H9 (cell line): Measurements from ENCODE around the gene CHCHD3. TPM values are rescaled to one million over a fixed set of nuclear protein-coding genes. Genes with fewer than 3 reads are reported as not detected.

Experiments
- DNase-seq: peaks from one replicate; pipeline ENCODE4 v3.0.0-alpha.2; 2017
- H2AFZ ChIP-seq: one replicate; pipeline ENCODE4 v1.6.1; 2013; ENCODE audit warnings: mild to moderate bottlenecking, low read length, control low read depth, moderate library complexity
- H2AK5ac ChIP-seq: 2 replicates; pipeline ENCODE4 v1.6.1; 2013; ENCODE audit warnings: low read length, control low read depth, mixed read lengths; ENCODE audit not compliant: insufficient read length
- H2BK120ac ChIP-seq: one replicate; pipeline ENCODE4 v1.6.1; 2013; ENCODE audit warnings: low read depth, mild to moderate bottlenecking, low read length, control low read depth, inconsistent platforms; ENCODE audit not compliant: poor library complexity, severe bottlenecking
- H2BK12ac ChIP-seq: 2 replicates; pipeline ENCODE4 v1.6.1; 2013; ENCODE audit warnings: low read length, control low read depth, mixed read lengths, low read depth; ENCODE audit not compliant: insufficient read length
- H2BK15ac ChIP-seq: 2 replicates; pipeline ENCODE4 v1.6.1; 2013; ENCODE audit warnings: low read depth, low read length, control low read depth
- H2BK20ac ChIP-seq: one replicate; pipeline ENCODE4 v1.6.1; 2013; ENCODE audit warnings: low read depth, mild to moderate bottlenecking, low read length, control low read depth, inconsistent platforms; ENCODE audit not compliant: poor library complexity, severe bottlenecking
- H2BK5ac ChIP-seq: 2 replicates; pipeline ENCODE4 v1.6.1; 2013; ENCODE audit warnings: low read length, control low read depth, mixed read lengths; ENCODE audit not compliant: insufficient read length
- H3K14ac ChIP-seq: 2 replicates; pipeline ENCODE4 v1.6.1; 2013; ENCODE audit warnings: low read length, control low read depth; ENCODE audit not compliant: insufficient read depth
- H3K18ac ChIP-seq: 2 replicates; pipeline ENCODE4 v1.6.1; 2013; ENCODE audit warnings: low read depth, mild to moderate bottlenecking, mixed read lengths, low read length, control low read depth; ENCODE audit not compliant: insufficient read length
- H3K23ac ChIP-seq: 2 replicates; pipeline ENCODE4 v1.6.1; 2013; ENCODE audit warnings: low read length, control low read depth, mixed read lengths, low read depth; ENCODE audit not compliant: insufficient read length
- H3K23me2 ChIP-seq: 2 replicates; pipeline ENCODE4 v1.6.1; 2013; ENCODE audit warnings: low read depth, mild to moderate bottlenecking, mixed read lengths, low read length, control low read depth; ENCODE audit not compliant: insufficient read length, poor library complexity, severe bottlenecking
- H3K27ac ChIP-seq: 2 replicates; pipeline ENCODE4 v1.5.1; 2013; ENCODE audit warnings: low read length, control low read depth, mixed read lengths, low read depth; ENCODE audit not compliant: insufficient read length
- H3K27me3 ChIP-seq: 2 replicates; pipeline ENCODE4 v1.6.1; 2013; ENCODE audit warnings: low read length, control low read depth, inconsistent platforms; ENCODE audit not compliant: insufficient read depth
- H3K4ac ChIP-seq: 2 replicates; pipeline ENCODE4 v1.6.1; 2013; ENCODE audit warnings: low read depth, mild to moderate bottlenecking, control low read depth, inconsistent platforms, low read length, moderate library complexity
- H3K4me1 ChIP-seq: 2 replicates; pipeline ENCODE4 v1.6.1; 2013; ENCODE audit warnings: low read length, control low read depth, inconsistent platforms; ENCODE audit not compliant: insufficient read depth
- H3K4me2 ChIP-seq: 2 replicates; pipeline ENCODE4 v1.6.1; 2013; ENCODE audit warnings: low read length, control low read depth, mixed read lengths; ENCODE audit not compliant: insufficient read length, insufficient read depth
- H3K56ac ChIP-seq: 2 replicates; pipeline ENCODE4 v1.6.1; 2013; ENCODE audit warnings: low read depth, mild to moderate bottlenecking, mixed read lengths, low read length, control low read depth; ENCODE audit not compliant: insufficient read length
- H3K79me1 ChIP-seq: 2 replicates; pipeline ENCODE4 v1.6.1; 2013; ENCODE audit warnings: low read depth, mild to moderate bottlenecking, moderate library complexity, low read length, control low read depth, inconsistent platforms; ENCODE audit not compliant: insufficient read depth, poor library complexity, severe bottlenecking
- H3K79me2 ChIP-seq: 2 replicates; pipeline ENCODE4 v1.6.1; 2013; ENCODE audit warnings: low read length, control low read depth, inconsistent platforms; ENCODE audit not compliant: insufficient read depth
- H3K9ac ChIP-seq: 2 replicates; pipeline ENCODE4 v1.6.1; 2013; ENCODE audit warnings: low read length, control low read depth, mixed read lengths; ENCODE audit not compliant: insufficient read length; ENCODE audit errors: extremely low read depth
- H3K9me3 ChIP-seq: one replicate; pipeline ENCODE4 v1.6.1; 2013; ENCODE audit warnings: low read depth, low read length, inconsistent platforms; ENCODE audit not compliant: control insufficient read depth
- H3T11ph ChIP-seq: one replicate; pipeline ENCODE4 v1.6.1; 2013; ENCODE audit warnings: mild to moderate bottlenecking, low read length, control low read depth, inconsistent platforms
- H4K20me1 ChIP-seq: one replicate; pipeline ENCODE4 v1.6.1; 2013; ENCODE audit not compliant: control insufficient read depth, insufficient read length, insufficient read depth
- H4K5ac ChIP-seq: 2 replicates; pipeline ENCODE4 v1.6.1; 2013; ENCODE audit warnings: low read depth, mild to moderate bottlenecking, mixed read lengths, low read length, control low read depth; ENCODE audit not compliant: insufficient read length
- H4K8ac ChIP-seq: replicated peaks from 2 replicates; pipeline ENCODE4 v1.6.1; 2013; ENCODE audit warnings: low read length, control low read depth, mixed read lengths, low read depth; ENCODE audit not compliant: insufficient read length
- H4K91ac ChIP-seq: 2 replicates; pipeline ENCODE4 v1.6.1; 2013; ENCODE audit warnings: low read depth, mild to moderate bottlenecking, moderate library complexity, mixed read lengths, low read length, control low read depth; ENCODE audit not compliant: insufficient read length
- H3K27ac Mint-ChIP-seq, 3 experiments: 2 replicates in 2 of 3; 3 replicates in 1 of 3; pipeline ENCODE4 v1.8.0; 2020 to 2021; ENCODE audit warnings: mixed read lengths in 3 of 3, mild to moderate bottlenecking in 1 of 3, moderate library complexity in 1 of 3
- H3K27me3 Mint-ChIP-seq: 2 replicates; pipeline ENCODE4 v1.8.0; 2021; ENCODE audit warnings: low read depth, mild to moderate bottlenecking, moderate library complexity, mixed read lengths
- H3K36me3 Mint-ChIP-seq, 3 experiments: 2 replicates in 2 of 3; 3 replicates in 1 of 3; pipeline ENCODE4 v1.8.0; 2020 to 2021; ENCODE audit warnings: low read depth in 3 of 3, mixed read lengths in 3 of 3; ENCODE audit not compliant: insufficient read depth in 1 of 3
- H3K4me1 Mint-ChIP-seq, 2 experiments: 2 replicates each; pipeline ENCODE4 v1.8.0; 2020; ENCODE audit warnings: mixed read lengths in 2 of 2
- H3K4me3 Mint-ChIP-seq, 2 experiments: 2 replicates in 1 of 2; 3 replicates in 1 of 2; pipeline ENCODE4 v1.8.0; 2020 to 2021; ENCODE audit warnings: mild to moderate bottlenecking in 2 of 2, mixed read lengths in 2 of 2, moderate library complexity in 1 of 2
- H3K9me3 Mint-ChIP-seq, 2 experiments: 2 replicates in 1 of 2; 3 replicates in 1 of 2; pipeline ENCODE4 v1.8.0; 2020; ENCODE audit warnings: mild to moderate bottlenecking in 2 of 2, mixed read lengths in 2 of 2, moderate library complexity in 1 of 2
- WGBS: extraction: QIAGEN DNeasy Blood & Tissue Kit; methylation state at CpG from one replicate; pipeline ENCODE4 v1.1.7; 2013; ENCODE audit warnings: missing lambda C conversion rate, low lambda C conversion rate, mixed read lengths; ENCODE audit not compliant: insufficient read length; ENCODE audit errors: extremely low coverage; 5-methylcytosine and 5-hydroxymethylcytosine counted together
- total RNA-seq: library from RNA; stranded (reverse); gene quantifications from 2 replicates; pipeline ENCODE4 v1.2.1, GENCODE V29; 2021
- TF ChIP-seq, protein P1 (sequence below): fragments of 200-600 bp; sonication (generic); conservative IDR thresholded peaks from 3 replicates; pipeline ENCODE4 v1.8.0; 2021; ENCODE audit warnings: antibody characterized with exemption, mild to moderate bottlenecking

Gene CHCHD3
- total RNA-seq, 1 experiment from 2014 or later: 104 TPM

DNA sequence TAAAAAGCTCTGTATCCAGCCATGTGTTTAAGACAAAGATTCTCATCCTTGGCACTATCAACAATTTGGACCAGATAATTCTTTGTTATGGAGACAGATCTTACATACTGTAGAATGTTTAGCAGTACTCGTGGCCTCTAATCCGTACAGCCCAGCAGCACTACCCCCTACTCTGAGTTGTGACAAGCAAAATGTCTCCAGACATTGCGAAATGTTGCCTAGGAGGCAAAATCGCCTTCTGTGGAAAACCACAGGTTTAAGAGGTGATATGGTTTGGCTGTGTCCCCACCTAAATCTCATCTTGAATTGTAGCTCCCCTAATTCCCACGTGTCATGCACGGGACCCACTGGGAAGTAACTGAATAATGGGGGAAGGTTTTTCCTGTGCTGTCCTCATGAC, 186.7 kb downstream of the CHCHD3 start:
- Mint-ChIP-seq H3K27me3 (no peaks in the 10 kb centered on the region), H3K4me3 (no peak overlapping the region), H3K9me3 (peaks cover 22 to 24% of the 10 kb centered on the region in 2 experiments), H3K4me1 (no peaks in the 10 kb centered on the region), H3K36me3 (peaks cover 36 to 38% (median 37%) of the 10 kb centered on the region in 3 experiments), H3K27ac (peak overlapping the region in 1 of 3 experiments; percentile 22; a peak in 1 of 7 replicates)
- Histone ChIP-seq H3K9me3 (no peaks in the 10 kb centered on the region), H3K27ac (no peak overlapping the region), H3K23ac (no peak overlapping the region), H3K4me2 (no peak overlapping the region), H2BK20ac (no peak overlapping the region), H3K23me2 (no peaks in the 10 kb centered on the region), H4K91ac (no peak overlapping the region), H3K14ac (no peak overlapping the region), H3T11ph (no peak overlapping the region), H3K79me2 (no peaks in the 10 kb centered on the region; the same call in 1 of the 2 replicates), H2BK15ac (no peak overlapping the region), H4K5ac (no peak overlapping the region), H3K9ac (no peak overlapping the region), H4K20me1 (no peaks in the 10 kb centered on the region), H2BK5ac (no peak overlapping the region), H2AFZ (no peak overlapping the region), H3K79me1 (peaks cover 8% of the 10 kb centered on the region), H3K56ac (no peak overlapping the region), H3K18ac (no peak overlapping the region), H3K4me1 (no peaks in the 10 kb centered on the region), H2BK120ac (no peak overlapping the region), H3K27me3 (no peaks in the 10 kb centered on the region), H4K8ac (no peak overlapping the region), H3K4ac (no peak overlapping the region), H2BK12ac (no peak overlapping the region), H2AK5ac (no peak overlapping the region)
- no CpG with 5 or more reads among the region's 6 CpGs for WGBS
- no peak for DNase-seq
- TF ChIP-seq, protein P1, sequence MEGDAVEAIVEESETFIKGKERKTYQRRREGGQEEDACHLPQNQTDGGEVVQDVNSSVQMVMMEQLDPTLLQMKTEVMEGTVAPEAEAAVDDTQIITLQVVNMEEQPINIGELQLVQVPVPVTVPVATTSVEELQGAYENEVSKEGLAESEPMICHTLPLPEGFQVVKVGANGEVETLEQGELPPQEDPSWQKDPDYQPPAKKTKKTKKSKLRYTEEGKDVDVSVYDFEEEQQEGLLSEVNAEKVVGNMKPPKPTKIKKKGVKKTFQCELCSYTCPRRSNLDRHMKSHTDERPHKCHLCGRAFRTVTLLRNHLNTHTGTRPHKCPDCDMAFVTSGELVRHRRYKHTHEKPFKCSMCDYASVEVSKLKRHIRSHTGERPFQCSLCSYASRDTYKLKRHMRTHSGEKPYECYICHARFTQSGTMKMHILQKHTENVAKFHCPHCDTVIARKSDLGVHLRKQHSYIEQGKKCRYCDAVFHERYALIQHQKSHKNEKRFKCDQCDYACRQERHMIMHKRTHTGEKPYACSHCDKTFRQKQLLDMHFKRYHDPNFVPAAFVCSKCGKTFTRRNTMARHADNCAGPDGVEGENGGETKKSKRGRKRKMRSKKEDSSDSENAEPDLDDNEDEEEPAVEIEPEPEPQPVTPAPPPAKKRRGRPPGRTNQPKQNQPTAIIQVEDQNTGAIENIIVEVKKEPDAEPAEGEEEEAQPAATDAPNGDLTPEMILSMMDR: no peak
